K562 (cell line): Measurements from ENCODE around the gene USP2. TPM values are rescaled to one million over a fixed set of nuclear protein-coding genes. Genes with fewer than 3 reads are reported as not detected.
A peak's percentile ranks its signal among the peaks of the same experiment; 100 is the strongest.

Source experiments
- FOXP1 ChIP-seq: sonication (generic); formaldehyde crosslinking; IDR thresholded peaks from 2 replicates; pipeline ENCODE4 v1.8.0; 2022; ENCODE audit warnings: mild to moderate bottlenecking, missing genetic modification reagents
- HDAC3 ChIP-seq: fragments of 450-650 bp; IDR thresholded peaks from 2 replicates; pipeline ENCODE4 v1.6.1; 2018; ENCODE audit warnings: borderline replicate concordance, mild to moderate bottlenecking, moderate library complexity; ENCODE audit not compliant: partially characterized antibody
- JUND ChIP-seq, 2 experiments: IDR thresholded peaks; 2 replicates in 1 of 2; 3 replicates in 1 of 2; pipeline ENCODE4 v1.6.1; 2011; ENCODE audit warnings: borderline replicate concordance in 2 of 2, low read depth in 2 of 2, low read length in 2 of 2, improper control_type of control experiment in 1 of 2, missing biosample characterization in 1 of 2, missing genetic modification characterization in 1 of 2, missing genetic modification reagents in 1 of 2
- NBN ChIP-seq: fragments of 450-650 bp; IDR thresholded peaks from 2 replicates; pipeline ENCODE4 v1.6.1; 2016; ENCODE audit warnings: low read depth, mild to moderate bottlenecking
- NCOA6 ChIP-seq: fragments of 450-650 bp; IDR thresholded peaks from 2 replicates; pipeline ENCODE4 v1.6.1; 2017; ENCODE audit warnings: mild to moderate bottlenecking
- SRSF3 ChIP-seq: fragments of 200-400 bp; formaldehyde crosslinking; IDR thresholded peaks from 2 replicates; pipeline ENCODE4 v1.6.1; 2016; ENCODE audit warnings: mild to moderate bottlenecking, low read length, moderate library complexity; ENCODE audit not compliant: insufficient read depth
- STAG1 ChIP-seq: sonication (generic); formaldehyde crosslinking; IDR thresholded peaks from 2 replicates; pipeline ENCODE4 v1.5.0; 2020; ENCODE audit warnings: missing genetic modification reagents, borderline replicate concordance
- ZNF224 ChIP-seq: sonication (generic); formaldehyde crosslinking; IDR thresholded peaks from 2 replicates; pipeline ENCODE4 v1.8.0; 2022; ENCODE audit warnings: mild to moderate bottlenecking, missing genetic modification reagents
- ZNF318 ChIP-seq, 2 experiments: fragments of 450-650 bp; IDR thresholded peaks; 2 replicates each; pipeline ENCODE4 v1.6.1; 2016; ENCODE audit warnings: mild to moderate bottlenecking in 2 of 2, borderline replicate concordance in 1 of 2, low read depth in 1 of 2, moderate library complexity in 1 of 2
- ZNF324 ChIP-seq: fragments of 250-450 bp; sonication (Bioruptor Pico); IDR thresholded peaks from 2 replicates; pipeline ENCODE4 v1.4.0; 2020; ENCODE audit warnings: mild to moderate bottlenecking
- ZNF551 ChIP-seq: fragments of 250-450 bp; sonication (Bioruptor Pico); IDR thresholded peaks from 2 replicates; pipeline ENCODE4 v1.5.0; 2021; ENCODE audit warnings: mild to moderate bottlenecking, moderate library complexity
- ZNF644 ChIP-seq: fragments of 200-800 bp; sonication (Bioruptor generic); IDR thresholded peaks from 2 replicates; pipeline ENCODE4 v1.6.1; 2016; ENCODE audit warnings: low read depth, missing genetic modification characterization, missing compliant biosample characterization
- polyA plus RNA-seq, 8 experiments: library from polyadenylated mRNA; depleted of rRNA in 4 of 8; stranded (reverse) in 5 of 8; unstranded in 3 of 8; fragments of >200 nt; fragmentation: Nextera tagmentation in 2 of 8; fragmentation: Illumina TruSeq in 1 of 8; extraction: Ambion mirVana in 2 of 8; extraction: Trizol in 1 of 8; gene quantifications; 2 replicates each; pipeline versions ENCODE4 v1.2.1 to v1.2.3, GENCODE V29; 2011 to 2014; ENCODE audit warnings: inconsistent platforms in 1 of 8, missing spikeins in 1 of 8
- total RNA-seq, 7 experiments: library from RNA; depleted of rRNA in 6 of 7; stranded (reverse); fragments of >200 nt in 6 of 7; fragmentation: Illumina TruSeq in 2 of 7; extraction: Trizol in 2 of 7; gene quantifications; 2 replicates each; pipeline versions ENCODE4 v1.2.1 to v1.2.3, GENCODE V29; 2011 to 2021; ENCODE audit warnings: low replicate concordance in 1 of 7
- TF ChIP-seq, protein P1 (sequence below): sonication (generic); formaldehyde crosslinking; IDR thresholded peaks from 2 replicates; pipeline ENCODE4 v1.8.0; 2022; ENCODE audit warnings: mild to moderate bottlenecking, low read depth, missing genetic modification reagents
- TF ChIP-seq, protein P2 (sequence below), 2 experiments: fragments of 450-650 bp in 1 of 2; IDR thresholded peaks; 2 replicates each; pipeline ENCODE4 v1.6.1; 2011 to 2017; ENCODE audit warnings: low read depth in 2 of 2, antibody characterized with exemption in 1 of 2, borderline replicate concordance in 1 of 2, low read length in 1 of 2, mild to moderate bottlenecking in 1 of 2, mixed read lengths in 1 of 2; ENCODE audit not compliant: control insufficient read depth in 1 of 2

The USP2 gene
- total and polyA plus RNA-seq, 9 of the 15 experiments (the other 6 are each of a cell fraction or from before 2014, with no cell fraction given) = 2.8 to 16.9 (median 3.9) TPM

- no peak for TF ChIP-seq ZNF644 (tag)
- TF ChIP-seq, protein P1, sequence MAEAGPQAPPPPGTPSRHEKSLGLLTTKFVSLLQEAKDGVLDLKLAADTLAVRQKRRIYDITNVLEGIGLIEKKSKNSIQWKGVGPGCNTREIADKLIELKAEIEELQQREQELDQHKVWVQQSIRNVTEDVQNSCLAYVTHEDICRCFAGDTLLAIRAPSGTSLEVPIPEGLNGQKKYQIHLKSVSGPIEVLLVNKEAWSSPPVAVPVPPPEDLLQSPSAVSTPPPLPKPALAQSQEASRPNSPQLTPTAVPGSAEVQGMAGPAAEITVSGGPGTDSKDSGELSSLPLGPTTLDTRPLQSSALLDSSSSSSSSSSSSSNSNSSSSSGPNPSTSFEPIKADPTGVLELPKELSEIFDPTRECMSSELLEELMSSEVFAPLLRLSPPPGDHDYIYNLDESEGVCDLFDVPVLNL (CRISPR knock-in tag) = no peak
- no peak for TF ChIP-seq ZNF551 (CRISPR knock-in tag)
- TF ChIP-seq FOXP1 (CRISPR knock-in tag) = no peak
- TF ChIP-seq ZNF324 (CRISPR knock-in tag) = no peak
- TF ChIP-seq ZNF224 = no peak
- TF ChIP-seq HDAC3 = no peak
- TF ChIP-seq JUND (IDR thresholded peaks at IDR 0.05; ENCODE audit: borderline replicate concordance, low read depth, low read length) = peak; percentile 41
- no peak; the same call in 2 of the 3 replicates for TF ChIP-seq JUND (tag; IDR thresholded peaks at IDR 0.05; ENCODE audit: borderline replicate concordance, low read depth, low read length)
- 0 out of 2 replicates have a peak, but pooled peaks have one; percentile 31 for TF ChIP-seq NBN
- TF ChIP-seq, protein P2, sequence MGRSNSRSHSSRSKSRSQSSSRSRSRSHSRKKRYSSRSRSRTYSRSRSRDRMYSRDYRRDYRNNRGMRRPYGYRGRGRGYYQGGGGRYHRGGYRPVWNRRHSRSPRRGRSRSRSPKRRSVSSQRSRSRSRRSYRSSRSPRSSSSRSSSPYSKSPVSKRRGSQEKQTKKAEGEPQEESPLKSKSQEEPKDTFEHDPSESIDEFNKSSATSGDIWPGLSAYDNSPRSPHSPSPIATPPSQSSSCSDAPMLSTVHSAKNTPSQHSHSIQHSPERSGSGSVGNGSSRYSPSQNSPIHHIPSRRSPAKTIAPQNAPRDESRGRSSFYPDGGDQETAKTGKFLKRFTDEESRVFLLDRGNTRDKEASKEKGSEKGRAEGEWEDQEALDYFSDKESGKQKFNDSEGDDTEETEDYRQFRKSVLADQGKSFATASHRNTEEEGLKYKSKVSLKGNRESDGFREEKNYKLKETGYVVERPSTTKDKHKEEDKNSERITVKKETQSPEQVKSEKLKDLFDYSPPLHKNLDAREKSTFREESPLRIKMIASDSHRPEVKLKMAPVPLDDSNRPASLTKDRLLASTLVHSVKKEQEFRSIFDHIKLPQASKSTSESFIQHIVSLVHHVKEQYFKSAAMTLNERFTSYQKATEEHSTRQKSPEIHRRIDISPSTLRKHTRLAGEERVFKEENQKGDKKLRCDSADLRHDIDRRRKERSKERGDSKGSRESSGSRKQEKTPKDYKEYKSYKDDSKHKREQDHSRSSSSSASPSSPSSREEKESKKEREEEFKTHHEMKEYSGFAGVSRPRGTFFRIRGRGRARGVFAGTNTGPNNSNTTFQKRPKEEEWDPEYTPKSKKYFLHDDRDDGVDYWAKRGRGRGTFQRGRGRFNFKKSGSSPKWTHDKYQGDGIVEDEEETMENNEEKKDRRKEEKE (IDR thresholded peaks at IDR 0.05; ENCODE audit: borderline replicate concordance in 1 of 2, control insufficient read depth in 1 of 2, low read depth in 2 of 2, low read length in 1 of 2) = no peak
- no peak for TF ChIP-seq NCOA6
- no peak for TF ChIP-seq ZNF318 (IDR thresholded peaks at IDR 0.05; ENCODE audit: borderline replicate concordance in 1 of 2, low read depth in 1 of 2)
- no peak for TF ChIP-seq STAG1 (CRISPR knock-in tag)
- no peak for TF ChIP-seq SRSF3
Observed at GRCh38 chr11:119378851-119379465, 2.5 kb downstream of the USP2 start (continued).
